ENCODE data around the gene FBXO21. TPM values are rescaled to one million over a fixed set of nuclear protein-coding genes. Genes with fewer than 3 reads are reported as not detected.
A peak's percentile ranks its signal among the peaks of the same experiment; 100 is the strongest.

The FBXO21 gene, protein sequence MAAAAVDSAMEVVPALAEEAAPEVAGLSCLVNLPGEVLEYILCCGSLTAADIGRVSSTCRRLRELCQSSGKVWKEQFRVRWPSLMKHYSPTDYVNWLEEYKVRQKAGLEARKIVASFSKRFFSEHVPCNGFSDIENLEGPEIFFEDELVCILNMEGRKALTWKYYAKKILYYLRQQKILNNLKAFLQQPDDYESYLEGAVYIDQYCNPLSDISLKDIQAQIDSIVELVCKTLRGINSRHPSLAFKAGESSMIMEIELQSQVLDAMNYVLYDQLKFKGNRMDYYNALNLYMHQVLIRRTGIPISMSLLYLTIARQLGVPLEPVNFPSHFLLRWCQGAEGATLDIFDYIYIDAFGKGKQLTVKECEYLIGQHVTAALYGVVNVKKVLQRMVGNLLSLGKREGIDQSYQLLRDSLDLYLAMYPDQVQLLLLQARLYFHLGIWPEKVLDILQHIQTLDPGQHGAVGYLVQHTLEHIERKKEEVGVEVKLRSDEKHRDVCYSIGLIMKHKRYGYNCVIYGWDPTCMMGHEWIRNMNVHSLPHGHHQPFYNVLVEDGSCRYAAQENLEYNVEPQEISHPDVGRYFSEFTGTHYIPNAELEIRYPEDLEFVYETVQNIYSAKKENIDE
- total RNA-seq (2022) (57.5 and 57.6 TPM in 2 replicates), Bru-seq, nascent RNA (percentile 88 among the genes with signal in this experiment), BruChase-seq, experiment 1, labeled RNA remaining after a 6-hour chase (percentile 86 among the genes with signal in this experiment), BruChase-seq, experiment 2, labeled RNA remaining after a 2-hour chase (percentile 80 among the genes with signal in this experiment)
- long read RNA-seq, full-length matches to known transcripts = 65 of 80 reads
- long read RNA-seq, partial matches to known transcripts = 3 of 80 reads
- long read RNA-seq, other reads (novel, unspliced or antisense) = 12 of 80 reads

- Mint-ChIP-seq H3K36me3 (ENCODE audit: insufficient read depth, unreplicated experiment) (peaks cover 35% of the 10 kb centered on the region), H3K4me3 (ENCODE audit: low read depth, unreplicated experiment) (peak within 1 kb of the TSS; percentile 94), H3K9me3 (ENCODE audit: low read depth, unreplicated experiment) (peaks cover 4% of the 10 kb centered on the region), H3K27ac (ENCODE audit: unreplicated experiment) (no peak within 1 kb of the TSS), H3K27me3 (ENCODE audit: unreplicated experiment) (peaks cover 14% of the 10 kb centered on the region), H3K4me1 (ENCODE audit: low read depth, unreplicated experiment) (peaks cover 33% of the 10 kb centered on the region)
- CTCF ChIA-PET = no interaction called here
- intact Hi-C loops (cut with micrococcal nuclease; ENCODE audit: unreplicated experiment) = no loop called here
- TF ChIP-seq, protein P1, sequence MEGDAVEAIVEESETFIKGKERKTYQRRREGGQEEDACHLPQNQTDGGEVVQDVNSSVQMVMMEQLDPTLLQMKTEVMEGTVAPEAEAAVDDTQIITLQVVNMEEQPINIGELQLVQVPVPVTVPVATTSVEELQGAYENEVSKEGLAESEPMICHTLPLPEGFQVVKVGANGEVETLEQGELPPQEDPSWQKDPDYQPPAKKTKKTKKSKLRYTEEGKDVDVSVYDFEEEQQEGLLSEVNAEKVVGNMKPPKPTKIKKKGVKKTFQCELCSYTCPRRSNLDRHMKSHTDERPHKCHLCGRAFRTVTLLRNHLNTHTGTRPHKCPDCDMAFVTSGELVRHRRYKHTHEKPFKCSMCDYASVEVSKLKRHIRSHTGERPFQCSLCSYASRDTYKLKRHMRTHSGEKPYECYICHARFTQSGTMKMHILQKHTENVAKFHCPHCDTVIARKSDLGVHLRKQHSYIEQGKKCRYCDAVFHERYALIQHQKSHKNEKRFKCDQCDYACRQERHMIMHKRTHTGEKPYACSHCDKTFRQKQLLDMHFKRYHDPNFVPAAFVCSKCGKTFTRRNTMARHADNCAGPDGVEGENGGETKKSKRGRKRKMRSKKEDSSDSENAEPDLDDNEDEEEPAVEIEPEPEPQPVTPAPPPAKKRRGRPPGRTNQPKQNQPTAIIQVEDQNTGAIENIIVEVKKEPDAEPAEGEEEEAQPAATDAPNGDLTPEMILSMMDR (IDR thresholded peaks at IDR 0.05; ENCODE audit: unreplicated experiment) = no peak
- no TSS peak for BruUV-seq (replicated peaks)
- peak; percentile 97 for DNase-seq
Measured at GRCh38 chr12:117190210-117190781, at the start of gene FBXO21. Gene FBXO21 (minus strand): TSS chr12:117190470. CDS start chr12:117190456, 14 bp downstream.

GRCh38 chr12:117236456-117237001 is 46.3 kb upstream of the FBXO21 start:
- Mint-ChIP-seq H3K27ac (ENCODE audit: unreplicated experiment) (no peak overlapping the region), H3K36me3 (ENCODE audit: insufficient read depth, unreplicated experiment) (no peaks in the 10 kb centered on the region), H3K9me3 (ENCODE audit: low read depth, unreplicated experiment) (no peaks in the 10 kb centered on the region), H3K27me3 (ENCODE audit: unreplicated experiment) (peaks cover 37% of the 10 kb centered on the region), H3K4me1 (ENCODE audit: low read depth, unreplicated experiment) (no peaks in the 10 kb centered on the region), H3K4me3 (ENCODE audit: low read depth, unreplicated experiment) (no peak overlapping the region)
- TF ChIP-seq, protein P1 (IDR thresholded peaks at IDR 0.05; ENCODE audit: unreplicated experiment) = peak; percentile 94
- intact Hi-C loops (cut with micrococcal nuclease; ENCODE audit: unreplicated experiment) = loop anchor here (1.0 to 5.0 kb wide), 5 partner anchors 130 to 616 kb away; no protein-coding TSS in a partner anchor
- BruUV-seq (replicated peaks) = no TSS peak
- CTCF ChIA-PET = interaction anchor here (0.7 to 1.7 kb wide), 6 partner anchors 24 to 620 kb away, joined by 3 to 10 read pairs (median 4); no protein-coding TSS in a partner anchor
- DNase-seq = peak; percentile 93

DNA sequence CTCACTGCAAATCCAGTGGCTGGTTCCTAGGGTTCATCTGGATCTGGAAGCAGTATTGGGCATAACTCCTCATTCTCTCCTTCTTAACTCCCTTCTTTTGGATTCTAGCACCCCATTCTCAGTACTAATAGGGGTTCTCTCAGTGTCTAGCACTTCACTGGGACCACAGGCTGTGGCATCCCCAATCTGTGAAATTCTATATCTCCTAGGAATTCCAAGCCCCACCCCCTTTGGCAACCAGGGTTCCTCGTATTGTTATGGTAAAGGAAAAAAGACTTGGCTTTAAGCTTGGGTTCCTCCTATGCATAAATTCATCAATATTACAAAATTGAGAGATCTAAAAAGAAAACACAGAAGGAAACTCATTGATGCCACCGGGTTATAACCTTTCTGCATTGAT is 45.0 kb upstream of the FBXO21 start:
- BruUV-seq (replicated peaks) = no TSS peak
- Mint-ChIP-seq H3K4me3 (ENCODE audit: low read depth, unreplicated experiment) (no peak overlapping the region), H3K27me3 (ENCODE audit: unreplicated experiment) (peaks cover 48% of the 10 kb centered on the region), H3K36me3 (ENCODE audit: insufficient read depth, unreplicated experiment) (no peaks in the 10 kb centered on the region), H3K9me3 (ENCODE audit: low read depth, unreplicated experiment) (no peaks in the 10 kb centered on the region), H3K4me1 (ENCODE audit: low read depth, unreplicated experiment) (no peaks in the 10 kb centered on the region), H3K27ac (ENCODE audit: unreplicated experiment) (no peak overlapping the region)
- no peak for DNase-seq
- CTCF ChIA-PET = interaction anchor here (0.7 to 1.7 kb wide), 4 partner anchors 11 to 602 kb away, joined by 3 to 10 read pairs (median 4); no protein-coding TSS in a partner anchor
- TF ChIP-seq, protein P1 (IDR thresholded peaks at IDR 0.05; ENCODE audit: unreplicated experiment) = no peak
- intact Hi-C loops (cut with micrococcal nuclease; ENCODE audit: unreplicated experiment) = loop anchor here (5.0 kb wide), 2 partner anchors 437 to 617 kb away; no protein-coding TSS in a partner anchor

DNA sequence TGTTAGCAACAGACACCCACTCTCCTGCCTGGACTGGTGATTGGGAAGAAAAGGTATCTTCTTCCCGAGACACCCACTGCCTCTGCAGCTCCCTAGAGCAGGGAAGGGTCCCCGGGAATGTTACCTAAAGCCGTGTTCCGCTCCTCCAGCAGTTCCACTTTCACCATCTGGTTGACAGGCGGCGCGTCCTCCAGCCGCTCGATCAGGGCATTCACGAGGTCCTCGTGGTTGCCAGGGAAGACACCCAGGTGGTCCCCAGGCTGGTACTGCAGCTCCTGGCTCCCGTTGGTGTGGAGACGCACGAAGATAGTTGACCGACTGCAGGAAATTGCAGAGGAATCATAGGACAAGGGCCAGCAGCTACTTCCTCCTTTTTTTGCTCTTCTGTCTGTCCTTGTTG is 44.2 kb upstream of the FBXO21 start:
- BruUV-seq (replicated peaks) = no TSS peak

More for the DNA sequence above, 44.2 kb upstream of the FBXO21 start:
- Mint-ChIP-seq H3K36me3 (ENCODE audit: insufficient read depth, unreplicated experiment) (no peaks in the 10 kb centered on the region), H3K4me1 (ENCODE audit: low read depth, unreplicated experiment) (no peaks in the 10 kb centered on the region), H3K27ac (ENCODE audit: unreplicated experiment) (no peak overlapping the region), H3K27me3 (ENCODE audit: unreplicated experiment) (peaks cover 56% of the 10 kb centered on the region), H3K9me3 (ENCODE audit: low read depth, unreplicated experiment) (no peaks in the 10 kb centered on the region), H3K4me3 (ENCODE audit: low read depth, unreplicated experiment) (no peak overlapping the region)
- no peak for DNase-seq
- intact Hi-C loops (cut with micrococcal nuclease; ENCODE audit: unreplicated experiment) = no loop called here
- TF ChIP-seq, protein P1 (IDR thresholded peaks at IDR 0.05; ENCODE audit: unreplicated experiment) = no peak
- CTCF ChIA-PET = no interaction called here
